CD1c-positive myeloid dendritic cell (primary cell): ENCODE data around the gene MCIDAS.

ENCODE experiments used
- DNase-seq: peaks from one replicate; pipeline ENCODE4 v3.0.0-alpha.2; 2016; ENCODE audit errors: extremely low spot score

MCIDAS gene

GRCh38 chr5:55222092-55222984, 4.8 kb downstream of the MCIDAS start:
- no peak for DNase-seq

GRCh38 chr5:55220433-55221185, 6.5 kb downstream of the MCIDAS start:
- no peak for DNase-seq

- no peak for DNase-seq
Measured at GRCh38 chr5:55219770-55220169, 7.3 kb downstream of the MCIDAS start.

- no peak for DNase-seq
Measured at GRCh38 chr5:55218967-55219366, 8.1 kb downstream of the MCIDAS start.

- no peak for DNase-seq
Measured at GRCh38 chr5:55211184-55211874, 15.8 kb downstream of the MCIDAS start.

GRCh38 chr5:55205001-55205400, 22.1 kb downstream of the MCIDAS start:
- DNase-seq: no peak

GRCh38 chr5:55191165-55191564, 36.0 kb downstream of the MCIDAS start:
- DNase-seq: no peak

- no peak for DNase-seq
Measured at GRCh38 chr5:55188656-55189540, 38.2 kb downstream of the MCIDAS start.

- no peak for DNase-seq
Measured at GRCh38 chr5:55187370-55187769, 39.7 kb downstream of the MCIDAS start.

GRCh38 chr5:55180016-55180415, 47.1 kb downstream of the MCIDAS start:
- DNase-seq: no peak

- peak; percentile 7 for DNase-seq
Measured at GRCh38 chr5:55177078-55177477, 50.0 kb downstream of the MCIDAS start.

GRCh38 chr5:55176176-55176818, 50.8 kb downstream of the MCIDAS start:
- peak; percentile 59 for DNase-seq

- no peak for DNase-seq
Measured at GRCh38 chr5:55175781-55176175, 51.3 kb downstream of the MCIDAS start.

GRCh38 chr5:55173687-55174230, 53.4 kb downstream of the MCIDAS start:
- DNase-seq: no peak

GRCh38 chr5:55172937-55173686, 54.0 kb downstream of the MCIDAS start, which contains the start of gene CDC20B:
CDC20B (minus strand) TSS chr5:55173177; CDS start chr5:55173000, 177 bp downstream.
- peak; percentile 79 for DNase-seq

GRCh38 chr5:55172051-55172899, 54.8 kb downstream of the MCIDAS start:
- peak; percentile 88 for DNase-seq

GRCh38 chr5:55171471-55171870, 55.6 kb downstream of the MCIDAS start:
- no peak for DNase-seq
